IMR-90 (cell line): ENCODE measurements around the gene DISC1. TPM values are rescaled to one million over a fixed set of nuclear protein-coding genes. Genes with fewer than 3 reads are reported as not detected.

ENCODE experiments used
- ATAC-seq: fragments of 200-7000 bp; cut with Tn5 transposase; 2 replicates; pipeline ENCODE4 v1.9.1; 2020; ENCODE audit warnings: low read depth, mild to moderate bottlenecking, moderate library complexity
- BruUV-seq: library from RNA; stranded (reverse); fragments of 400-500 nt; replicated peaks from 2 replicates; lab custom pipeline; 2021; lab: Mats Ljungman, UMichigan
- CTCF ChIA-PET: fragments of 300-600 bp; formaldehyde crosslinking; extraction: SDS; loops from one replicate; lab custom pipeline; 2021; ENCODE audit warnings: antibody characterized with exemption; lab: Yijun Ruan, JAX
- POLR2A ChIA-PET: fragments of 300-600 bp; sonication (Branson Sonifier 250); formaldehyde crosslinking; loops from one replicate; lab custom pipeline; 2022; ENCODE audit warnings: antibody characterized with exemption; ENCODE audit not compliant: unreplicated experiment; lab: Charles Lee
- DNase-seq: peaks from one replicate; pipeline ENCODE4 v3.0.0; 2013
- H2AFZ ChIP-seq: replicated peaks from 2 replicates; pipeline ENCODE3; 2013; ENCODE audit warnings: low read length, mild to moderate bottlenecking; ENCODE audit not compliant: poor library complexity
- H2AK5ac ChIP-seq: 2 replicates; pipeline ENCODE4 v1.6.1; 2013; ENCODE audit warnings: low read depth, low read length, inconsistent platforms
- H2AK9ac ChIP-seq: replicated peaks from 2 replicates; pipeline ENCODE3; 2013; ENCODE audit warnings: mild to moderate bottlenecking, low read depth, low read length, moderate library complexity; ENCODE audit not compliant: poor library complexity
- H2BK120ac ChIP-seq: 2 replicates; pipeline ENCODE4 v1.6.1; 2013; ENCODE audit warnings: low read depth, low read length, inconsistent platforms
- H2BK15ac ChIP-seq: 3 replicates; pipeline ENCODE4 v1.6.1; 2013; ENCODE audit warnings: low read depth, low read length, inconsistent platforms
- H2BK20ac ChIP-seq: 2 replicates; pipeline ENCODE4 v1.6.1; 2013; ENCODE audit warnings: low read depth, mild to moderate bottlenecking, inconsistent platforms, low read length, moderate library complexity
- H2BK5ac ChIP-seq: 2 replicates; pipeline ENCODE4 v1.6.1; 2013; ENCODE audit warnings: mild to moderate bottlenecking, low read depth, low read length, inconsistent platforms; ENCODE audit not compliant: poor library complexity, severe bottlenecking
- H3K14ac ChIP-seq: replicated peaks from 2 replicates; pipeline ENCODE4 v1.6.1; 2013; ENCODE audit warnings: low read depth, low read length, inconsistent platforms
- H3K18ac ChIP-seq: 2 replicates; pipeline ENCODE4 v1.6.1; 2013; ENCODE audit warnings: low read depth, low read length, control low read depth
- H3K23ac ChIP-seq: 2 replicates; pipeline ENCODE4 v1.6.1; 2013; ENCODE audit warnings: low read depth, low read length, inconsistent platforms
- H3K27ac ChIP-seq: 2 replicates; pipeline ENCODE4 v1.5.1; 2013; ENCODE audit warnings: mild to moderate bottlenecking, control low read depth, low read length; ENCODE audit not compliant: insufficient read depth
- H3K27me3 ChIP-seq: 2 replicates; pipeline ENCODE4 v1.6.1; 2013; ENCODE audit warnings: low read length; ENCODE audit not compliant: control insufficient read depth, insufficient read depth
- H3K36me3 ChIP-seq: 2 replicates; pipeline ENCODE4 v1.6.1; 2013; ENCODE audit warnings: low read length, mixed read lengths; ENCODE audit not compliant: control insufficient read depth, insufficient read depth
- H3K4ac ChIP-seq: 2 replicates; pipeline ENCODE4 v1.6.1; 2013; ENCODE audit warnings: low read depth, low read length, inconsistent platforms
- H3K4me1 ChIP-seq: 2 replicates; pipeline ENCODE4 v1.6.1; 2013; ENCODE audit warnings: low read length, mixed read lengths; ENCODE audit not compliant: control insufficient read depth, insufficient read depth
- H3K4me2 ChIP-seq: 2 replicates; pipeline ENCODE4 v1.6.1; 2013; ENCODE audit warnings: low read depth, mild to moderate bottlenecking, control low read depth, low read length, moderate library complexity
- H3K4me3 ChIP-seq: 2 replicates; pipeline ENCODE4 v1.5.1; 2013; ENCODE audit warnings: low read depth, mild to moderate bottlenecking, control low read depth, low read length, moderate library complexity; ENCODE audit not compliant: insufficient read depth
- H3K56ac ChIP-seq: 2 replicates; pipeline ENCODE4 v1.6.1; 2013; ENCODE audit warnings: low read length, inconsistent platforms; ENCODE audit not compliant: insufficient read depth; ENCODE audit errors: extremely low read depth
- H3K79me1 ChIP-seq, 2 experiments: 2 replicates each; pipeline ENCODE4 v1.6.1; 2013; ENCODE audit warnings: low read length in 2 of 2, inconsistent platforms in 1 of 2, low read depth in 1 of 2
- H3K9ac ChIP-seq: 2 replicates; pipeline ENCODE4 v1.6.1; 2013; ENCODE audit warnings: low read depth, low read length, control low read depth
- H3K9me1 ChIP-seq: 2 replicates; pipeline ENCODE4 v1.6.1; 2013; ENCODE audit warnings: low read length, inconsistent platforms; ENCODE audit not compliant: insufficient read depth
- H3K9me3 ChIP-seq: 2 replicates; pipeline ENCODE4 v1.6.1; 2013; ENCODE audit warnings: low read length; ENCODE audit not compliant: control insufficient read depth, insufficient read depth
- H4K20me1 ChIP-seq: 2 replicates; pipeline ENCODE4 v1.6.1; 2013; ENCODE audit warnings: low read length, inconsistent platforms; ENCODE audit not compliant: insufficient read depth
- H4K5ac ChIP-seq: 2 replicates; pipeline ENCODE4 v1.6.1; 2013; ENCODE audit warnings: mild to moderate bottlenecking, low read depth, low read length, control low read depth
- H4K8ac ChIP-seq, 2 experiments: 2 replicates each; pipeline ENCODE4 v1.6.1; 2013; ENCODE audit warnings: low read depth in 2 of 2, low read length in 2 of 2, control low read depth in 1 of 2, inconsistent platforms in 1 of 2
- H4K91ac ChIP-seq: 2 replicates; pipeline ENCODE4 v1.6.1; 2013; ENCODE audit warnings: low read depth, low read length, inconsistent platforms; ENCODE audit not compliant: insufficient read depth
- BHLHE40 ChIP-seq: fragments of 150-350 bp; IDR thresholded peaks from 2 replicates; pipeline ENCODE4 v1.6.1; 2016; ENCODE audit warnings: mild to moderate bottlenecking, low read depth, low read length
- CEBPB ChIP-seq: IDR thresholded peaks from 2 replicates; pipeline ENCODE4 v1.6.1; 2012; ENCODE audit warnings: low read depth, low read length, improper control_type of control experiment
- CHD1 ChIP-seq: IDR thresholded peaks from 2 replicates; pipeline ENCODE4 v1.6.1; 2012; ENCODE audit warnings: low read depth, low read length, improper control_type of control experiment
- CTCF ChIP-seq: conservative IDR thresholded peaks from 2 replicates; pipeline ENCODE4 v1.5.1; 2012; ENCODE audit warnings: mild to moderate bottlenecking, low read depth, low read length, improper control_type of control experiment
- ELK1 ChIP-seq: fragments of 150-350 bp; IDR thresholded peaks from 2 replicates; pipeline ENCODE4 v1.6.1; 2016; ENCODE audit warnings: low read depth, mild to moderate bottlenecking, low read length, moderate library complexity, borderline replicate concordance
- FOS ChIP-seq: fragments of 150-350 bp; IDR thresholded peaks from 2 replicates; pipeline ENCODE4 v1.6.1; 2016; ENCODE audit warnings: low read depth, low read length
- MAFK ChIP-seq: IDR thresholded peaks from 2 replicates; pipeline ENCODE4 v1.6.1; 2012; ENCODE audit warnings: low read depth, low read length, improper control_type of control experiment
- MAZ ChIP-seq: IDR thresholded peaks from 2 replicates; pipeline ENCODE4 v1.6.1; 2012; ENCODE audit warnings: low read depth, mild to moderate bottlenecking, low read length, improper control_type of control experiment, moderate library complexity, borderline replicate concordance
- MXI1 ChIP-seq: IDR thresholded peaks from 2 replicates; pipeline ENCODE4 v1.6.1; 2012; ENCODE audit warnings: low read depth, mild to moderate bottlenecking, low read length, moderate library complexity, borderline replicate concordance
- NFE2L2 ChIP-seq: fragments of 150-350 bp; IDR thresholded peaks from 2 replicates; pipeline ENCODE4 v1.6.1; 2016; ENCODE audit warnings: low read depth, mild to moderate bottlenecking, low read length
- POLR2A ChIP-seq: IDR thresholded peaks from 2 replicates; pipeline ENCODE4 v1.6.1; 2012; ENCODE audit warnings: mild to moderate bottlenecking, low read depth, low read length
- RAD21 ChIP-seq: IDR thresholded peaks from 2 replicates; pipeline ENCODE4 v1.6.1; 2012; ENCODE audit warnings: low read length, improper control_type of control experiment
- RCOR1 ChIP-seq: IDR thresholded peaks from 2 replicates; pipeline ENCODE4 v1.6.1; 2012; ENCODE audit warnings: mild to moderate bottlenecking, low read length, improper control_type of control experiment; ENCODE audit not compliant: insufficient replicate concordance
- RFX5 ChIP-seq: IDR thresholded peaks from 2 replicates; pipeline ENCODE4 v1.8.0; 2012; ENCODE audit warnings: low read depth, mild to moderate bottlenecking, low read length, moderate library complexity
- SMC3 ChIP-seq: fragments of 150-350 bp; IDR thresholded peaks from 2 replicates; pipeline ENCODE4 v1.6.1; 2016; ENCODE audit warnings: low read depth, mild to moderate bottlenecking, antibody characterized with exemption, low read length, moderate library complexity
- USF2 ChIP-seq: fragments of 150-350 bp; IDR thresholded peaks from 2 replicates; pipeline ENCODE4 v1.6.1; 2017; ENCODE audit warnings: mild to moderate bottlenecking, antibody characterized with exemption, low read length, low read depth
- WGBS, 2 experiments: methylation state at CpG; one replicate each; pipeline versions ENCODE4 v1.1.5 to v1.1.7; 2013; ENCODE audit warnings: missing lambda C conversion rate in 2 of 2; ENCODE audit not compliant: insufficient read length in 1 of 2; ENCODE audit errors: extremely low coverage in 2 of 2; 5-methylcytosine and 5-hydroxymethylcytosine counted together
- dilution Hi-C: fragments of 300-500 bp; cut with HindIII; formaldehyde crosslinking; loops from one replicate; pipeline ENCODE4 v1.14.3; 2018; ENCODE audit warnings: low sequenced_read_pairs; ENCODE audit not compliant: unreplicated experiment
- in situ Hi-C: fragments of 300-500 bp; cut with MboI; formaldehyde crosslinking; loops from 3 replicates; pipeline ENCODE4 v1.14.3; 2019; ENCODE audit warnings: low sequenced_read_pairs, inconsistent platforms, mixed read lengths
- intact Hi-C: fragments of 100-400 bp; cut with micrococcal nuclease; formaldehyde crosslinking; loops from 2 replicates; pipeline ENCODE4 v1.10.0; 2022
- polyA plus RNA-seq, 3 experiments: library from polyadenylated mRNA; depleted of rRNA; stranded (reverse); fragments of >200 nt; gene quantifications; 2 replicates each; pipeline ENCODE4 v1.2.3, GENCODE V29; 2012; ENCODE audit warnings: low replicate concordance in 1 of 3
- total RNA-seq: library from RNA; depleted of rRNA; stranded (reverse); fragments of >200 nt; gene quantifications from 2 replicates; pipeline ENCODE4 v1.2.3, GENCODE V29; 2012

DISC1 gene
- total and polyA plus RNA-seq, 2 of the 4 experiments (the other 2 are of a cell fraction): 2.2 to 7.0 TPM

- ATAC-seq (no peak), DNase-seq (no peak)
- Histone ChIP-seq H2BK15ac (no peak overlapping the region), H3K36me3 (no peaks in the 10 kb centered on the region), H4K8ac (no peak overlapping the region), H3K4me1 (no peaks in the 10 kb centered on the region), H2BK120ac (no peak overlapping the region), H3K4me2 (no peak overlapping the region), H4K91ac (no peak overlapping the region), H4K20me1 (no peaks in the 10 kb centered on the region), H2BK20ac (no peak overlapping the region), H3K9me1 (no peaks in the 10 kb centered on the region; the same call in 1 of the 2 replicates), H3K14ac (no peak overlapping the region), H3K27ac (no peak overlapping the region), H3K56ac (no peak overlapping the region), H2BK5ac (no peak overlapping the region), H3K9ac (no peak overlapping the region), H3K27me3 (no peaks in the 10 kb centered on the region), H3K4ac (no peak overlapping the region), H3K23ac (no peak overlapping the region), H2AK9ac (no peak overlapping the region), H3K18ac (no peak overlapping the region), H2AFZ (no peak overlapping the region), H4K5ac (no peak overlapping the region), H3K79me1 (no peaks in the 10 kb centered on the region), H3K4me3 (no peak overlapping the region), H2AK5ac (no peak overlapping the region), H3K9me3 (peaks cover 2% of the 10 kb centered on the region)
- in situ Hi-C loops (no loop called here), intact Hi-C loops (no loop called here), dilution Hi-C loops (no loop called here)
- TF ChIP-seq RAD21: no peak
- no peak for TF ChIP-seq MAZ
- no peak for TF ChIP-seq SMC3
- TF ChIP-seq POLR2A: no peak
- no peak for TF ChIP-seq FOS
- TF ChIP-seq RFX5: no peak
- TF ChIP-seq BHLHE40: no peak
- TF ChIP-seq MAFK: no peak
- TF ChIP-seq MXI1: no peak
- no peak for TF ChIP-seq CEBPB
- TF ChIP-seq ELK1: no peak
- TF ChIP-seq CTCF: no peak
- no peak for TF ChIP-seq CHD1
- no peak for TF ChIP-seq RCOR1
- TF ChIP-seq NFE2L2: no peak
- TF ChIP-seq USF2: no peak
- ChIA-PET CTCF (interaction anchor here (0.6 kb wide), 1 partner anchor 124 kb away, joined by 3 read pairs; no protein-coding TSS in a partner anchor), POLR2A (no interaction called here)
- no TSS peak for BruUV-seq
- WGBS, 2 experiments: no CpG with 5 or more reads among the region's 1 CpG
Observed at GRCh38 chr1:231879296-231879695, 252.7 kb downstream of the DISC1 start.
